GM12891 (cell line): ENCODE measurements around the gene CFAP92.

ENCODE experiments used
- POLR2A ChIP-seq: IDR thresholded peaks from 2 replicates; pipeline ENCODE4 v1.6.1; 2011; ENCODE audit warnings: low read depth, low read length, control low read depth
- POLR2AphosphoS5 ChIP-seq: IDR thresholded peaks from 2 replicates; pipeline ENCODE4 v1.6.1; 2011; ENCODE audit warnings: low read depth, low read length, control low read depth
- TAF1 ChIP-seq: IDR thresholded peaks from 2 replicates; pipeline ENCODE4 v1.6.1; 2011; ENCODE audit warnings: low read depth, low read length, control low read depth

- TF ChIP-seq POLR2A, result no peak
- TF ChIP-seq POLR2AphosphoS5, result no peak
- no peak for TF ChIP-seq TAF1
Measured at GRCh38 chr3:129022114-129023007, 28.5 kb upstream of the CFAP92 start.
